BLaER1 treated with 17β-estradiol and CSF1 and Interleukin-3, amounts not matched to agents 10 nM and 100 nM (cell line): ENCODE data around the gene RERE.

Source experiments
- H3K27ac ChIP-seq, 11 experiments: shearing (Covaris generic); formaldehyde crosslinking; 2 replicates each; pipeline ENCODE4 v1.8.1; 2022
- H3K27me3 ChIP-seq, 11 experiments: shearing (Covaris generic); formaldehyde crosslinking; 2 replicates each; pipeline ENCODE4 v1.8.1; 2022
- H3K36me3 ChIP-seq, 11 experiments: shearing (Covaris generic); formaldehyde crosslinking; 2 replicates each; pipeline ENCODE4 v1.8.1; 2022
- H3K4me1 ChIP-seq, 10 experiments: shearing (Covaris generic); formaldehyde crosslinking; 2 replicates each; pipeline ENCODE4 v1.8.1; 2022
- H3K4me2 ChIP-seq, 11 experiments: shearing (Covaris generic); formaldehyde crosslinking; 2 replicates each; pipeline ENCODE4 v1.8.1; 2022
- H3K4me3 ChIP-seq, 10 experiments: shearing (Covaris generic); formaldehyde crosslinking; 2 replicates each; pipeline ENCODE4 v1.8.1; 2022
- H3K9ac ChIP-seq, 11 experiments: shearing (Covaris generic); formaldehyde crosslinking; 2 replicates each; pipeline ENCODE4 v1.8.1; 2022
- H3K9me3 ChIP-seq, 11 experiments: shearing (Covaris generic); formaldehyde crosslinking; replicated peaks in 1 of 11; 2 replicates each; pipeline ENCODE4 v1.8.1; 2022
- H4K20me1 ChIP-seq, 11 experiments: shearing (Covaris generic); formaldehyde crosslinking; 2 replicates each; pipeline ENCODE4 v1.8.1; 2022
- Cebpa-rat ChIP-seq, 11 experiments: shearing (Covaris generic); IDR thresholded peaks; 2 replicates each; pipeline ENCODE4 v1.8.1; 2022

The RERE gene

DNA sequence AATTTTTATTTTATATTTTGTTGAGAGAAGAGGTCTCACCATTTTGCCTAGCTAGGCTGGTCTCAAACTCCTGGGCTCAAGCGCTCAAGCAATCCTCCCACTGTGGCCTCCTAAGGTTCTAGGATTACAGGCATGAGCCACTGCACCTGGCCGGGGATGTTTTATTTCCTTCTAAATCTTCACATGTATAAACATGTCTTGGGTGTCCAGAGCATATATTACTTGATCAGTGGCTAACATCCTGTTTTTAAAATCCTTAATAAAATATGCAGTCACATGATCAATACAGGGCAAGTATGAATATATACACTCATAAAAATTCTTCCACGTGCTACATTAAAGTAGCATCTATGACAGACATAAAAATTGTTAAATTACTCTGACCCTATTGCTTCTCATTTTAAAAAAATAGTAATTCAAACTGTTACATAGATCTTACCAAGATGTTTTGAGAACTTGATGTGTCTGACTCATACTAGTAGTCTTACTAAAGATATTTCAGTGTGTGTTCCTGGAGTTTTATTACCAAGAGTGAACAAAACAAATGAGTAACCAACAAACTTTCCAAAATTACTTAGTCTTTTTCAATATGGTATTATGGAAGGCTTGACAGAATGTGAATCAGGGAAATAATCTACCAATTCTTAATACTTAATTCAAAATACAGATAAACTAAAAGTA lies 277.0 kb downstream of the RERE start:
- Histone ChIP-seq H3K27me3 (no peaks in the 10 kb centered on the region), H3K9me3 (peaks cover 6 to 16% (median 12%) of the 10 kb centered on the region in 11 experiments; a peak in 18 of 22 replicates), H3K9ac (no peak overlapping the region), H3K4me1 (peaks cover 18 to 34% (median 26%) of the 10 kb centered on the region in 10 experiments), H3K27ac (peak overlapping the region in 1 of 11 experiments; percentile 10; a peak in 1 of 22 replicates), H3K4me3 (no peak overlapping the region), H4K20me1 (peaks cover 17 to 99% (median 80%) of the 10 kb centered on the region in 11 experiments; a peak in 20 of 22 replicates), H3K36me3 (peaks cover 52 to 100% (median 81%) of the 10 kb centered on the region in 11 experiments), H3K4me2 (peak overlapping the region; percentile 6 to 70 (median 63); a peak in 18 of 22 replicates)
- TF ChIP-seq Cebpa-rat (IDR thresholded peaks at IDR 0.05): no peak

DNA sequence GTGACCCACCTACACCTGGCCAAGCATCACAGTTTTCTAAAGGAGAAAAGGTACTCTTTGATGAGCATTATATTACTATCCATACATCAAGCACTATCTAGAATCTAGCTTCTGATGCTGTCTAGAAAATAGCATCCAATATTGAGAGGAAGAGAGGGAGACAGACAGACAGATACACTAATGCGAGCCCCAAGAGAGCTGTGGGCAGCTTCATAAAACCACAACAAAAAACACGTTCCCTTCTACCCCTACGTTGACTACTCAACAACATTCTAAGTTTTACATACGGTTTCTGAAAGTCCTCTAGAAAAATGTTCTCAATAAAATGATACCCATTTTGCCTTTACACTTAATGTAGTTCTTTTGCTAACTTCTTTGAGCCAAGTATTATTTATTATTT lies 277.8 kb downstream of the RERE start:
- Histone ChIP-seq H3K4me1 (peaks cover 21 to 37% (median 28%) of the 10 kb centered on the region in 10 experiments), H3K36me3 (peaks cover 45 to 100% (median 76%) of the 10 kb centered on the region in 11 experiments), H3K4me3 (no peak overlapping the region), H3K9ac (no peak overlapping the region), H3K27ac (no peak overlapping the region), H3K4me2 (peak overlapping the region in 9 of 11 experiments; percentile 20 to 70 (median 63); a peak in 16 of 22 replicates), H3K27me3 (no peaks in the 10 kb centered on the region), H3K9me3 (peaks cover 4 to 9% (median 5%) of the 10 kb centered on the region in 11 experiments; a peak in 16 of 22 replicates), H4K20me1 (peaks cover 17 to 99% (median 80%) of the 10 kb centered on the region in 11 experiments; a peak in 20 of 22 replicates)
- no peak for TF ChIP-seq Cebpa-rat (IDR thresholded peaks at IDR 0.05)

DNA sequence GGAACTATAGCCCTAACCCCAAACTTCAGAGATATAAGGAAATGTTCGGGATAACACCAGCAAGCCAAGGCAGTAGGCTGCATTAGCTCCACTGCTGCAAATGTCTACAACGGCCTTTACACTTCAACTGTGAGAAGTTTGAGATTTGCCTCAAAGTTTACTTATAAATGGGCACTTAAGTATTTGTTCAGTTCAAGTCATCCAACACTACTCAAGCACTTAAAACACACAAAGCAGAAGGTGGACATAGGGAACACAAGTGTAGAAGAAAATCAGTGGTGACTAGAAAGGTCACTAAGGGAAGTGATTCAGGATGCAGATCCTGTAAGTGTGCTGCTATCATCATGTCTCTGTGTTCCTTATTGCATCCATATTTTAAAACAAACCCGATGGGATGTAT lies 278.9 kb downstream of the RERE start:
- H3K9me3 ChIP-seq: no peaks in the 10 kb centered on the region

DNA sequence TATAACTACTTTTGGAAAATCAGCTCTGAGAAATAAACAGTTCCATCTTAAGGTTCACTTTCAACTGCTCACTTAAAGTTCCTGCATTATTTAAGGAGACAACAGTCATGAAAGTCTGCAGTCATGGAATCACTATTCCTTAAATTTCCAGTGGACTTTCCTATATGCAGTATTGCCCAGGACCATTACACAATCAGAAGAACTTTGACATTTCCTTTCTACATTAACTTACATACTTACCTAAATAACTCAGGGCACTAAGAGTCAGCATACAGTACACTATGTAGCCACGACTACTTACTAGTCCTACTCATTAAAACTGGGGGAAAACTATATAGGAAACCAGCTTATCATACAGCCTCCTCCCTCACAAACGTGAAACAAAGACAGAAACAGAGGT lies 279.4 kb downstream of the RERE start:
- Histone ChIP-seq H3K36me3 (peaks cover 30 to 100% (median 72%) of the 10 kb centered on the region in 11 experiments), H3K4me2 (no peak overlapping the region), H3K27ac (no peak overlapping the region), H3K4me3 (no peak overlapping the region), H4K20me1 (peaks cover 17 to 97% (median 72%) of the 10 kb centered on the region in 11 experiments; a peak in 20 of 22 replicates), H3K27me3 (no peaks in the 10 kb centered on the region), H3K9ac (no peak overlapping the region), H3K4me1 (peaks cover 22 to 47% (median 33%) of the 10 kb centered on the region in 10 experiments), H3K9me3 (no peaks in the 10 kb centered on the region)
- TF ChIP-seq Cebpa-rat (IDR thresholded peaks at IDR 0.05): no peak

More for the DNA sequence above, 278.9 kb downstream of the RERE start:
- Histone ChIP-seq H3K36me3 (peaks cover 33 to 100% (median 72%) of the 10 kb centered on the region in 11 experiments), H3K4me3 (no peak overlapping the region), H3K4me2 (no peak overlapping the region), H3K4me1 (peaks cover 22 to 43% (median 31%) of the 10 kb centered on the region in 10 experiments), H3K27ac (no peak overlapping the region), H3K9ac (no peak overlapping the region), H3K27me3 (no peaks in the 10 kb centered on the region), H4K20me1 (peaks cover 17 to 99% (median 74%) of the 10 kb centered on the region in 11 experiments; a peak in 20 of 22 replicates)
- TF ChIP-seq Cebpa-rat (IDR thresholded peaks at IDR 0.05): no peak

DNA sequence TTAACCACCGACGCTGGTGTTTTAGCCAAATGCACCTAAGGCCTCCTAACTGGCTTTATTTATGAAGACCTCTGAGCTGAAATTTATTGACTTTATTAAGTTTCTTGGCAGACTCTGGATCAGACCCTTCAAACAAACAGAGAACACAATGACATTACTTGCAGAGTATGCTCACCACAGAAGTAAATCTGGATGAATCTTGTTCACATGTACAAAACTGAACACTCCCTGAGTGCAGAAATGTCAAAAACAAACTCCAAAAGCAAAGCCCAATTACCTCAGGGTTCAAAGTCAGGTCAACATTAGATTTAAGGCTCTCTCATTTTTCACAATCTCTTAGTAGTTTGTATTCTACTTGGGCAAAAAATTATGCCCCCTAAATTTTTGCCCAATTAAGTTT lies 280.9 kb downstream of the RERE start:
- Histone ChIP-seq H3K27me3 (no peaks in the 10 kb centered on the region), H3K4me3 (no peak overlapping the region), H3K27ac (no peak overlapping the region), H3K4me2 (no peak overlapping the region), H3K9me3 (no peaks in the 10 kb centered on the region), H3K36me3 (peaks cover 27 to 100% (median 70%) of the 10 kb centered on the region in 11 experiments), H3K9ac (no peak overlapping the region), H3K4me1 (peaks cover 16 to 38% (median 28%) of the 10 kb centered on the region in 10 experiments), H4K20me1 (peaks cover 11 to 85% (median 57%) of the 10 kb centered on the region in 11 experiments; a peak in 20 of 22 replicates)
- no peak for TF ChIP-seq Cebpa-rat (IDR thresholded peaks at IDR 0.05)

DNA sequence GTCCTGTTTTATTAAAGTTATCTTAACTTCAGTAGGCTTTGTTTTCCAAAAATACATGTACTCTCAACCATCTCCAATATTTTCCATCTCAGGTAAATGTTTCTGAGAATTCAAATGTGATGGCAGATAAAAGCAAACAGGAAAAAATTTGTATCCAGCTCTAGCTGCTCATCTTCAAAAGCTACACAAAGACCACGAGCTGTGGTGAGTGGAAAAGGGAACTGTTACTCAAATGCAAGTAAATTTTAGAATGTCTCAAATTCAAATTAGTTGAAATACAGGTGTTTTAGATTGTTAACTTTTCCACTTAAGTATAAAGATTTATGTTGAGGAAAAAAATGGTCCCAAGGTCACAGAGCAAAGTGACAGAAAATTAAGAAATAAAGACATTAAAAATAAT lies 283.5 kb downstream of the RERE start:
- no peak overlapping the region for H3K9ac ChIP-seq
- TF ChIP-seq Cebpa-rat (IDR thresholded peaks at IDR 0.05): no peak
- peaks cover 11 to 26% (median 20%) of the 10 kb centered on the region in 10 experiments; a peak in 17 of 20 replicates for H3K4me1 ChIP-seq

DNA sequence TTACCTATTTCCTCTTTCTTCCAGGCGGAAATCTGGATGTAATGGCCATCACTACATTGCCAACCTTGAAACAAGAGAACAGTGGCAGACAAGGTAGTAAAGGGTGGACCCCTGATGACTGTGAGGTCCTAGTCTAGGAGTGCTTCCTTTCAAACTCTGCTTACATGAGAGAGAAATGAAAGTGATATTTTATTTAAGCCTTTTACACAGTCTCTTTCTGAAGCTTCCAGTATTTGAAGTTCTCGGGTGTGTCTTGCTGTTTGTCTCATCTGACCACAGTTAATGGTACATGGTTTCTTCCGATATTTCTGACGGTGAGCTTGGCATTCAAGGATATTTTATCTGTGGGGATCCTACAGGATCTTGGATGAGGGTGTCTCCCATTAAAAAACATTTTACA lies 284.3 kb downstream of the RERE start:
- no peak overlapping the region for H3K27ac ChIP-seq
- H3K4me2 ChIP-seq: no peak overlapping the region
- H3K36me3 ChIP-seq: peaks cover 27 to 96% (median 63%) of the 10 kb centered on the region in 11 experiments; a peak in 20 of 22 replicates
- no peaks in the 10 kb centered on the region for H3K9me3 ChIP-seq
- H4K20me1 ChIP-seq: peaks cover under 1 to 78% (median 37%) of the 10 kb centered on the region in 11 experiments; a peak in 18 of 22 replicates
- no peak for TF ChIP-seq Cebpa-rat (IDR thresholded peaks at IDR 0.05)
- no peak overlapping the region for H3K4me3 ChIP-seq
- no peaks in the 10 kb centered on the region for H3K27me3 ChIP-seq
- H3K4me1 ChIP-seq: peaks cover 11 to 31% (median 20%) of the 10 kb centered on the region in 10 experiments; a peak in 17 of 20 replicates
- no peak overlapping the region for H3K9ac ChIP-seq

More for the DNA sequence above, 283.5 kb downstream of the RERE start:
- H3K27me3 ChIP-seq: no peaks in the 10 kb centered on the region
- no peaks in the 10 kb centered on the region for H3K9me3 ChIP-seq
- no peak overlapping the region for H3K4me3 ChIP-seq
- H3K36me3 ChIP-seq: peaks cover 30 to 96% (median 64%) of the 10 kb centered on the region in 11 experiments; a peak in 20 of 22 replicates
- H4K20me1 ChIP-seq: peaks cover 7 to 79% (median 42%) of the 10 kb centered on the region in 11 experiments; a peak in 19 of 22 replicates
- no peak overlapping the region for H3K27ac ChIP-seq
- no peak overlapping the region for H3K4me2 ChIP-seq

DNA sequence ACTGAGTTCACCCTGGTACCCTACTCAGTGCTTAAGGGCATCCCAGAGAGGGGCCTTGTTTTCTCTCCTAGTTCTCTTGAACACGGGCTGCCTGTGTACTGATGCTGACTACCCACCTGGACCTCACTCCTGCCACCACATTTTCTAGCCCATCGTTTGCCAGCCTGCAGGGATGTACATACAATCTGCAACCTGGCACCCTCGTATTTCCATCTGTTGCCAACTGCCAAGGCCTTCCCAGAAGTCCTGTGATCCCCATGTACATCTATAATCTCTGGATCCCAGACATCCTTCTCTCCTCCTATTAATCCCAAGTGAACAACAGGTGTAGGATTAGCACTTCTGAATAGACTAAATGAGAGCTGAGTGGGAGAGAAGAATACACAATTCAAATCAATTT lies 287.5 kb downstream of the RERE start:
- TF ChIP-seq Cebpa-rat (IDR thresholded peaks at IDR 0.05): no peak

DNA sequence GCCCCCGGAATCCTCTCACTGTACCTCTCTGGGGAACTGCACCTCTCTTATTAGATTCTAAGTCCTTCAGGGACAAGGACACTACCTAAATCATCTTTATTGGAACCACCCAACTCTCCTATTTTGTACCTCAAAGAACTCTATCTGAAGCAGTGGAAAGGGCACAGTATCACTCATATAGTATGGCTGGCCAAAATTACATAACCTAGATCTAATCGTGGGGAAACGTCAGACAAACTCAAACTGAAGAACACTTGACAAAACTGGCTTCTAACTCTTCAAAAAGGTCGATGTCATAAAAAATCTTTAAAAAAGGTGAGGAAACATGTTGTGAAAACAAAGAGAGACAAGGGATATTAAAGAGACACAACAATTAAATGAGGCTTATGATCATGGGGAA lies 289.5 kb downstream of the RERE start:
- Histone ChIP-seq H3K36me3 (peaks cover 14 to 82% (median 52%) of the 10 kb centered on the region in 11 experiments; a peak in 21 of 22 replicates), H3K9ac (no peak overlapping the region), H3K27ac (peak overlapping the region in 1 of 11 experiments; percentile 8; a peak in 1 of 22 replicates), H3K4me2 (peak overlapping the region in 8 of 11 experiments; percentile 4 to 61 (median 17); a peak in 7 of 22 replicates), H3K4me1 (peaks cover 39 to 68% (median 49%) of the 10 kb centered on the region in 10 experiments), H3K27me3 (no peaks in the 10 kb centered on the region), H3K9me3 (no peaks in the 10 kb centered on the region), H4K20me1 (peaks cover 0 to 83% (median 57%) of the 10 kb centered on the region in 11 experiments; a peak in 18 of 22 replicates), H3K4me3 (no peak overlapping the region)
- no peak for TF ChIP-seq Cebpa-rat (IDR thresholded peaks at IDR 0.05)

More for the DNA sequence above, 287.5 kb downstream of the RERE start:
- Histone ChIP-seq H3K27ac (no peak overlapping the region), H3K4me1 (peaks cover 31 to 61% (median 49%) of the 10 kb centered on the region in 10 experiments), H3K4me2 (peak overlapping the region in 5 of 11 experiments; percentile 10 to 30 (median 10); a peak in 4 of 22 replicates), H3K4me3 (no peak overlapping the region), H3K36me3 (peaks cover 14 to 82% (median 47%) of the 10 kb centered on the region in 11 experiments; a peak in 19 of 22 replicates), H3K27me3 (no peaks in the 10 kb centered on the region), H3K9me3 (no peaks in the 10 kb centered on the region), H3K9ac (no peak overlapping the region), H4K20me1 (peaks cover 7 to 79% (median 51%) of the 10 kb centered on the region in 11 experiments; a peak in 18 of 22 replicates)
